NOMO-1 treated with DMSO at 0.1 percent for 48 hours (cell line): Measurements from ENCODE around the gene KCNAB1.
"Not testable (repeated sequence)": the region's sequence is repeated elsewhere in the genome, so short reads cannot be mapped to it uniquely, and the experiment has no call there.

Experiments
- DNase-seq: peaks from one replicate; lab custom pipeline; 2025; ENCODE audit not compliant: unreplicated experiment; lab: John Stamatoyannopoulos, UW

Gene KCNAB1

GRCh38 chr3:156175570-156175969 lies 55.2 kb downstream of the KCNAB1 start:
- no peak for DNase-seq

- no peak for DNase-seq
Measured at GRCh38 chr3:156176048-156176447, 55.7 kb downstream of the KCNAB1 start.

- no peak for DNase-seq
Measured at GRCh38 chr3:156176629-156177210, 56.3 kb downstream of the KCNAB1 start.

DNA sequence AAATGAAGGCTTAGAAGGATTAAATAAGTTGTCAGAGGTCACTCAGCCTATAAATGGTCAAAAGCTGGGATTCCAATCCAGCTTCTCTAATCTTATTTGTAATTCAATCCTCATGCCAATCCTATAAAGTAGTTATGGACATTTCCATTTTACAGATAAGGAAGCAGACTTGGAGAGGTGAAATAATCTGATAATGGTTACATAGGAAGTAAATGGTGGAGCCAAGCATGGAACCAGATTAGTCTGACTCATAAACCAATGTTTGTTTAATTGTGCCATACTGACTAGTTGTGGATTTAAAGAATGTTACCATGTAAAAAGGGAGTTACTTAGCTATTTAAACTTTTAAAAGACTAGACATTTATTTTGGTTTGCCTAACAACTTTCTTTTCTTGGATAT lies 59.7 kb downstream of the KCNAB1 start:
- no peak for DNase-seq

- peak; percentile 34 for DNase-seq
Measured at GRCh38 chr3:156181509-156181908, 61.1 kb downstream of the KCNAB1 start.

DNA sequence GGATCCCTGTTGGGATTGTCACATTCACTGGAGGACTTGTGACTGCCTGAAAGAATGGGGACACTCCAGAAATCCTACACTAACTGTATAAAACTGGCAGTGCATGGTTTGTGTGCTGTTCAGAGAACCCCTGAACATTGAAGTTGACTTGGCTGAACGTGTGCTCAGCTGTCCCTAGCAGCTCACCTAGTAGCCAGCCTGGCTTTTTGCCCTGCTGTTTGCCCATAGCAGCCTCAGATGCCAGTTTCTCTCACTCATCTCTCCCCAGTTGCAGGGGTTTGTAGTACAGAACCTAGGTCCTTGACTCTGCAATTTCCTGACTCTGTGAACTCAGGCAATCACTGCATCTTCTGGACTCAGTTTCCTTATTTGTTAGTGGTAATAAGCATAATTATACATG lies 63.0 kb downstream of the KCNAB1 start:
- DNase-seq: no peak

DNA sequence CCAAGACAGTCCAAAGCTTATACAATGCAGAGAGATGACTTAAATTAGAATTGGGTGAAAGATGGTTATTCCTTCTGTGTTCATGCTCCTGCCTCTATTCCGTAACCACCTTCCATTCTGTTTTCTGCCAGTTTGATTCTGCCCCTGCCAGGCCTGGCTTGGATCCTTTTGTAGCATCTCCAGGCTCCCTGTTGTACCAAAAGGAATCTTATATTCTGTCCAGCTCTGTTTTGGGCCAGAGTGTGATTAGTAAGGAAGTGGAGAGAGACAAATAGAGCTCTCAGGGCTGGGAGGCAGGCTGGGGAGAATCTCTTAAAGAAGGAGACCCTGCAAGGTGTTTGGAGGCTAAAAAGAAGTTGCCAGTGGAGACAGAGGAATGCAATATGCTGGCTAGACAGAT lies 63.8 kb downstream of the KCNAB1 start:
- no peak for DNase-seq

- DNase-seq: no peak
Measured at GRCh38 chr3:156187146-156187769, 66.9 kb downstream of the KCNAB1 start.

DNA sequence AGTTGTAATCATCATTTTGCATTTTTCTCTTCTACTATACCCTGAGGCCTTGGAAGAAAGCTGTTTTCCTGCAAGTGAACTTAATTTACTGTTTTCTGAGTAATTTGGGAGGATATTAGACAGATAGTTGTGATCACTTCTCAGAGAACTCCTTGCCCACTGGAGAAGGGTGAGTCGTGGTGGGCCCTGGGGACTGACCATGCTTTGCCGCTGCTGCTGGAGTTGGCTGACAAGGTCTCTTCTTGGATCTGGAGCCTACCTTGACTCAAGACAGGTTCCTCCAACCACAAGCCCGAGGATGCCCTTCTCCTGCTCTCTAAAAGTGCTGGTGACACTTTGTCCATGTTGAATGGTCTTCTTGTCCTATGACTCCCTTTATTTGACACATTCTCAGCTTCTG lies 68.4 kb downstream of the KCNAB1 start:
- no peak for DNase-seq

- no peak for DNase-seq
Measured at GRCh38 chr3:156189927-156190326, 69.5 kb downstream of the KCNAB1 start.

GRCh38 chr3:156194945-156195344 lies 74.6 kb downstream of the KCNAB1 start:
- DNase-seq: not testable (repeated sequence)

DNA sequence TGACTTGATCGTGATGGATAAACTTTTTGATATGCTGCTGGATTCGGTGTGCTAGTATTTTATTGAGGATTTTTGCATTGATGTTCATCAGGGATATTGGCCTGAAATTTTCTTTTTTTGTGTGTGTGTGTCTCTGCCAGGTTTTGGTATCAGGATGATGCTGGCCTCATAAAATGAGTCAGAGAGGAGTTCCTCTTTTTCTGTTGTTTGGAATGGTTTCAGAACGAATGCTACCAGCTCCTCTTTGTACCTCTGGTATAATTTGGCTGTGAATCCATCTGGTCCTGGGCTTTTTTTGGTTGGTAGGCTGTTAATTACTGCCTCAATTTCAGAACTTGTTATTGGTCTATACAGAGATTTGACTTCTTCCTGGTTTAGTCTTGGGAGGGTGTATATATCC lies 76.8 kb downstream of the KCNAB1 start:
- peak; percentile 27 for DNase-seq

- DNase-seq: no peak
Measured at GRCh38 chr3:156201411-156202405, 81.3 kb downstream of the KCNAB1 start.

DNA sequence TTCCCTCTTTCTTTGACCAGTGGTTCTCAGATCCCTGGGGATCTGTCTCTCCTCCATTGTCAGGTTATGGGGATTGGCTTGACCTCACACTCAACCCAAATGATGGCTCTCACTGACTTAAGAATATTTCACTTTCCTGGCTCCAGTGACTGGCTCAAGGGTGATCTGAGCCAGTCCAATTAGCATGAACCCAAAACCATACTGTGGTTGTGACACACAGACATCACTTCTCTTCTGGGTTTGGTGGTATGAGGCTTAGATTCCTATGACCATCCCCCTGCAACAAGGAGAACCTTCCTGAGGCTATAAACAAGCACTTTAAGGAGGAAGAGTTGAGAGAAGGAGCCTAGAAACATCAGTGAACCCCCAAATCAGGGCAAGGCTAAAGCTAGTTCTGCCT lies 85.8 kb downstream of the KCNAB1 start:
- DNase-seq: no peak

DNA sequence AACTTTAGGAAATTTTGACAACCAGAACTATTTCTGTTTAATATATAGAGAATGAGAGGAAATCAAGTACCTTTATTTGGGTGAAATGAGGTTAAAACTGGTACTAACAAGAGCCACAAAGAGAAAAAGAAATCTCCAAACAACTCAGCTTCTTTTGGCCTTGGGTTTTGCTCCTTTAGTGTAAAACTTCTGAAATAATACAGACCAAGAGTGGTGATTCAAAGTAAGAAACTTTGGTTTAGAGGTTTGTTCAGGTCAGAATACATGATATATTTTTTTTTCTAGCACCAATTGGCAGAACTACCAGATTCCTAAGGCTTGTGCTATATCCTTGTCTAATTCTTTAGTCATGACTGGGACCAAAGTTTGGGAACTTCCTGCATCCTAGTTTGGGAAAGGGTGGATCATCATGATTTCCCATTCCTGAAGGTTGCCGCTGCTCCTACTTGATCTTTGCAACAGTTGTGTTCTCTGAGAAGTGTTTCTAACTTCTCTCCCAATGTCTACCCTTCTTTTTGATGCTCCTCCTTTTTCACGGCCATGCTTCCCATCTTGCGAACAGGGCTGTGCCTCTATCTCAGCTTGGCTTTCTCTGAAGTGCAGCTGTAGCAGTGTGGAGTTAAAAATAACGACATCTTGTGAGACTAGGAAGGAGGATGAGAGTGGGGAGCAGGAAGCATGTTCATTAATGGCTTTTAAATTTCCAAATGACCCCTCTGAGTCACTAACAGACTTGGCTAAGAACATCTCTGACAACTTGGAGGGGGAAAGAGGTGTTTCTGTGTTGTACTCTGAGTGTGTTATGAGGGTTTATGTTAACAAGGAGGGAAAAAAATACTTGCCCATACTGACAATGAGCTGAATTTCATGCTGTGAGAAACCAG lies 87.7 kb downstream of the KCNAB1 start:
- no peak for DNase-seq

GRCh38 chr3:156209631-156210335 lies 89.4 kb downstream of the KCNAB1 start:
- no peak for DNase-seq

DNA sequence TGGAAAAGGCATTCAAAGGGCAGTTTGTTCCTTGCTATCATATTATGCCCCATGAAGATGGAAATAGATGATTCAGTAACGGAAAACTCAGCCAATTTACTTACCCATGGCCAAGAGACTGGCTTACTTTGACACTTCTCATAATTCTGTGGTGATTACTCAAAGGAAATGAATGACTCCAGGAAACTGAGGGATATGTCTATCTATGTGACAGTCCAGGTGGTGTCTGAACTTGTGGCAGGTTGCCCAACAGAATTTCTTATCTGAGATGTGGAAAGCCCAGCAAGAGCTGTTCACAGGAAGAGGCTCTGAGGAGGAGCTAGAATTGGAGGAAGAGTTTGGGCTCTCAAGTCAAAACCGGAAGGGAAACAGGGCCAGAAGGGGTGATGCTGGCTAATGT lies 91.2 kb downstream of the KCNAB1 start:
- no peak for DNase-seq

- DNase-seq: no peak
Measured at GRCh38 chr3:156214676-156215075, 94.3 kb downstream of the KCNAB1 start.

GRCh38 chr3:156215751-156216150 lies 95.4 kb downstream of the KCNAB1 start:
- DNase-seq: no peak

DNA sequence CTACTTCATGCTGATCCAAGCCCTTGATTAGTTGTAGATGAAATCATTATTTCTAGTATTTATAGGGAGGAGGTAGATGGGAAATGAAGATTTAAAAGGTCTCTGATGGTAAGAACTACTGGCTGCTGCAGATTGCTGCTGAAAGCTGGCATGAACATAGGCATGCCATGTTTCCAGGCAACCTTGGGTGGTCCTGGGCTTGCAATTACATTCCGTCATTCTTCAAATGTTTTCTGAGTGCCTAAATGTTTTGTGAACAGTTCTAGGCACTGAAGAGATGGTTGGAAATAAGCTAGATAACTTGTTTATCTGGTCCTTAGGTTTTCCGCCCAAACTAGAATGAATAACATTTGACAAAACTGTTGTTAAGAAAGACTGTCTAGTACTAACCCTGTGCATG lies 95.8 kb downstream of the KCNAB1 start:
- no peak for DNase-seq
